DND-41 (cell line): ENCODE measurements around the gene CRY1.

Source experiments
- ATAC-seq: fragments of 200-7000 bp; cut with Tn5 transposase; 3 replicates; pipeline ENCODE4 v1.9.1; 2021; ENCODE audit warnings: low read depth; ENCODE audit not compliant: insufficient read depth
- DNase-seq: peaks from one replicate; pipeline ENCODE4 v3.0.0-alpha.2; 2020
- H2AFZ ChIP-seq: 2 replicates; pipeline ENCODE4 v1.6.0; 2012; ENCODE audit warnings: low read depth, low read length
- H3K27ac ChIP-seq: 2 replicates; pipeline ENCODE4 v1.5.1; 2012; ENCODE audit warnings: low read length, inconsistent platforms
- H3K27me3 ChIP-seq: fragments of 200-600 bp; sonication (generic); 2 replicates; pipeline ENCODE4 v1.6.0; 2012; ENCODE audit warnings: low read length, mild to moderate bottlenecking, inconsistent platforms; ENCODE audit not compliant: insufficient read depth, poor library complexity
- H3K36me3 ChIP-seq: 2 replicates; pipeline ENCODE4 v1.5.1; 2012; ENCODE audit warnings: low read length, inconsistent platforms; ENCODE audit not compliant: insufficient read depth
- H3K4me1 ChIP-seq: 2 replicates; pipeline ENCODE4 v1.5.1; 2012; ENCODE audit warnings: mild to moderate bottlenecking, low read length; ENCODE audit not compliant: insufficient read depth
- H3K4me2 ChIP-seq: 2 replicates; pipeline ENCODE4 v1.6.0; 2012; ENCODE audit warnings: mild to moderate bottlenecking, moderate library complexity, low read length, inconsistent platforms; ENCODE audit not compliant: insufficient read depth
- H3K4me3 ChIP-seq, 2 experiments: fragments of 200-600 bp in 1 of 2; shearing (Covaris generic) in 1 of 2; 2 replicates each; pipeline ENCODE4 v1.5.1; 2012 to 2016; ENCODE audit warnings: inconsistent platforms in 2 of 2, low read length in 2 of 2, mild to moderate bottlenecking in 2 of 2, low read depth in 1 of 2, moderate library complexity in 1 of 2
- H3K79me2 ChIP-seq: 2 replicates; pipeline ENCODE4 v1.6.0; 2012; ENCODE audit warnings: low read length, inconsistent platforms; ENCODE audit not compliant: insufficient read depth
- H3K9ac ChIP-seq: 2 replicates; pipeline ENCODE4 v1.6.0; 2012; ENCODE audit warnings: low read depth, mild to moderate bottlenecking, inconsistent platforms, low read length, moderate library complexity
- H3K9me3 ChIP-seq: 2 replicates; pipeline ENCODE4 v1.5.1; 2012; ENCODE audit warnings: low read length, moderate library complexity, mild to moderate bottlenecking, inconsistent platforms; ENCODE audit not compliant: insufficient read depth, severe bottlenecking
- H4K20me1 ChIP-seq: 2 replicates; pipeline ENCODE4 v1.6.0; 2012; ENCODE audit warnings: low read length; ENCODE audit not compliant: insufficient read depth
- CTCF ChIP-seq: IDR thresholded peaks from 2 replicates; pipeline ENCODE4 v1.5.1; 2012; ENCODE audit warnings: borderline replicate concordance, low read length, moderate library complexity, mild to moderate bottlenecking; ENCODE audit not compliant: poor library complexity, severe bottlenecking; ENCODE audit errors: extremely low read depth
- EZH2 ChIP-seq: IDR thresholded peaks from 3 replicates; pipeline ENCODE4 v1.6.1; 2012; ENCODE audit warnings: borderline replicate concordance, low read depth, mild to moderate bottlenecking, moderate library complexity, low read length, inconsistent platforms; ENCODE audit not compliant: severe bottlenecking

CRY1 gene

GRCh38 chr12:106984588-106985137, 108.7 kb downstream of the CRY1 start:
- Histone ChIP-seq H3K79me2 (peaks cover 9% of the 10 kb centered on the region; the same call in 1 of the 2 replicates), H3K9ac (no peak overlapping the region), H4K20me1 (no peaks in the 10 kb centered on the region), H3K4me3 (no peak overlapping the region), H3K9me3 (no peaks in the 10 kb centered on the region), H3K4me2 (no peak overlapping the region), H3K4me1 (peaks cover 18% of the 10 kb centered on the region), H3K27me3 (no peaks in the 10 kb centered on the region), H2AFZ (no peak overlapping the region), H3K27ac (no peak overlapping the region), H3K36me3 (peaks cover 13% of the 10 kb centered on the region)
- DNase-seq (no peak), ATAC-seq (no peak)
- TF ChIP-seq EZH2 (no peak), CTCF (no peak)

- Histone ChIP-seq H3K36me3 (peaks cover 13% of the 10 kb centered on the region), H3K9me3 (no peaks in the 10 kb centered on the region), H3K9ac (no peak overlapping the region), H4K20me1 (no peaks in the 10 kb centered on the region), H3K4me3 (no peak overlapping the region), H3K4me1 (peaks cover 13% of the 10 kb centered on the region), H2AFZ (no peak overlapping the region), H3K79me2 (peaks cover 9% of the 10 kb centered on the region; the same call in 1 of the 2 replicates), H3K27me3 (no peaks in the 10 kb centered on the region), H3K4me2 (no peak overlapping the region), H3K27ac (no peak overlapping the region)
- no peak for ATAC-seq
- TF ChIP-seq CTCF (no peak), EZH2 (no peak)
- no peak for DNase-seq
Observed at GRCh38 chr12:106982229-106982628, 111.1 kb downstream of the CRY1 start.

- no peak overlapping the region for H3K27ac ChIP-seq
- no peak overlapping the region for H3K4me3 ChIP-seq
- no peak overlapping the region for H3K9ac ChIP-seq
- H3K9me3 ChIP-seq, result no peaks in the 10 kb centered on the region
- peaks cover 12% of the 10 kb centered on the region for H3K4me1 ChIP-seq
- ATAC-seq (no peak), DNase-seq (no peak)
- H3K79me2 ChIP-seq, result peaks cover 9% of the 10 kb centered on the region; the same call in 1 of the 2 replicates
- no peak overlapping the region for H3K4me2 ChIP-seq
- H3K36me3 ChIP-seq, result peaks cover 13% of the 10 kb centered on the region
- TF ChIP-seq EZH2 (no peak), CTCF (no peak)
- H2AFZ ChIP-seq, result no peak overlapping the region
- no peaks in the 10 kb centered on the region for H3K27me3 ChIP-seq
- no peaks in the 10 kb centered on the region for H4K20me1 ChIP-seq
Observed at GRCh38 chr12:106981788-106982187, 111.6 kb downstream of the CRY1 start.

- TF ChIP-seq CTCF (no peak), EZH2 (no peak)
- Histone ChIP-seq H3K36me3 (peaks cover 15% of the 10 kb centered on the region), H3K4me3 (no peak overlapping the region), H3K4me2 (no peak overlapping the region), H3K27me3 (no peaks in the 10 kb centered on the region), H3K9me3 (no peaks in the 10 kb centered on the region), H4K20me1 (no peaks in the 10 kb centered on the region), H2AFZ (no peak overlapping the region), H3K27ac (no peak overlapping the region), H3K9ac (no peak overlapping the region), H3K4me1 (peaks cover 7% of the 10 kb centered on the region), H3K79me2 (peaks cover 4% of the 10 kb centered on the region; the same call in 1 of the 2 replicates)
- DNase-seq, result no peak
- peak; percentile 39; the same call in 1 of the 3 replicates for ATAC-seq
Observed at GRCh38 chr12:106980944-106981343, 112.4 kb downstream of the CRY1 start.
